ENCODE results near the gene ETV4. TPM values are rescaled to one million over a fixed set of nuclear protein-coding genes. Genes with fewer than 3 reads are reported as not detected.

The ETV4 gene
- total and polyA plus RNA-seq, 2 experiments from 2014 or later: 2.8 to 3.5 TPM

GRCh38 chr17:43483674-43484551, 62.2 kb downstream of the ETV4 start, which contains the start of gene DHX8:
TSS of gene DHX8 (plus strand) at chr17:43483975. CDS start at chr17:43484038, 63 bp downstream.
- Histone ChIP-seq H3K4me2 (ENCODE audit: unreplicated experiment) (peak within 1 kb of the TSS; percentile 84), H3K27ac (peak within 1 kb of the TSS; percentile 75), H3K79me2 (ENCODE audit: insufficient read depth) (peaks cover 48% of the 10 kb centered on the region), H3K9ac (peak within 1 kb of the TSS; percentile 88), H3K4me1 (ENCODE audit: insufficient read depth) (peaks cover 20% of the 10 kb centered on the region), H3K27me3 (replicated peaks; ENCODE audit: insufficient read depth) (no peaks in the 10 kb centered on the region), H2AFZ (peak within 1 kb of the TSS; percentile 99), H4K20me1 (ENCODE audit: insufficient read depth) (no peaks in the 10 kb centered on the region), H3F3A (ENCODE audit: insufficient read depth) (no peaks in the 10 kb centered on the region), H3K9me3 (ENCODE audit: low read depth) (no peaks in the 10 kb centered on the region), H3K36me3 (ENCODE audit: low read depth) (no peaks in the 10 kb centered on the region), H3K9me2 (ENCODE audit: insufficient read depth) (no peaks in the 10 kb centered on the region), H3K4me3 (peak within 1 kb of the TSS; percentile 91)
- in situ Hi-C loops (cut with MboI): loop anchor here (5.0 kb wide), 1 partner anchor 87 kb away; the partner anchor contains the start of gene ARL4D
- TF ChIP-seq EZH2phosphoT487 (IDR thresholded peaks at IDR 0.05; ENCODE audit: insufficient read depth, low read depth) (no peak), EZH2 (IDR thresholded peaks at IDR 0.05; ENCODE audit: insufficient read depth, poor library complexity, severe bottlenecking) (no peak)
- 1% methylated on average over 49 to 50 of the region's 51 CpGs for WGBS, 2 experiments (ENCODE audit: low coverage in 1 of 2, low lambda C conversion rate in 2 of 2, missing lambda C conversion rate in 2 of 2)
- peak; percentile 99 for DNase-seq

DNA sequence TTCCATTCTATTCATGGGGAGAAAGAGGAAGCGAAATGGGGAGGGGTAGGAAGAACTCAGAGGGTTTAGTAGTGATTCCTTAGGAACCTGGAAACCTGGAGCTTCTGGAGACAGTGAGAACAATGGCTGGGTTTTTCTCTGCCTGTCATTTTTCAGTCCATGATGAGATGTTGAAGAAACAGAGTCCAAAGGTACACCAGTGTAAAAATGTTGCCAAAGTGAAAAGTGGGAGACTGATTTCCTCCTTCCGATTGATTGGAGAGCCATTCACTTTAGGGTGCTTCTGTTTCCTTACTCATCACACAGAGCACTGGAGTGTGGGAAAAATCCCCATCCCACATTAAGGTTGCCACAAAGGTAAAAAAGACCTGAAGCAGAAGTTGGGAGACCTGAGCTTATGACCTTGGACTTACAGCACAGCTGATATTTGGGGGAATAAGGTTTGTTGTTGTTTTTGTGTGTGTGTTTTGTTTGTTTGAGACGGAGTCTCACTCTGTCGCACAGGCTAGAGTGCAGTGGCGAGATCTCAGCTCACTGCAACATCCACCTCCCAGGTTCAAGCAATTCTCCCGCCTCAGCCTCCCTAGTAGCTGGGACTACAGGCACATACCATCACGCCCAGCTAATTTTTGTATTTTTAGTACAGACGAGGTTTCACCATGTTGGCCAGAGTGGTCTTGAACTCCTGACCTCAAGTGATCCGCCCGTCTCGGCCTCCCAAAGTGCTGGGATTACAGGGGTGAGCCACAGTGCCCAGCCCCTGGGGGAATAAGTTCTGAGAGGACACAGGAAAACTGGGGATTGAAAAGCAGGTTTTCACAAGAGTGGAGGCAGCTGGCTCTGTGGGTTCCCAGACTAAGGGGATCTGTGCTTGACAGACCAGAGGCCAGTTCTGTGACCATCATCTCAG, 63.8 kb downstream of the ETV4 start:
- H3K79me2 ChIP-seq (ENCODE audit: insufficient read depth): peaks cover 33% of the 10 kb centered on the region
- no peaks in the 10 kb centered on the region for H3K9me3 ChIP-seq (ENCODE audit: low read depth)
- H3K9ac ChIP-seq: peak overlapping the region; percentile 80; the same call in 1 of the 2 replicates
- no peaks in the 10 kb centered on the region for H4K20me1 ChIP-seq (ENCODE audit: insufficient read depth)
- H3K4me1 ChIP-seq (ENCODE audit: insufficient read depth): peaks cover 31% of the 10 kb centered on the region
- peaks cover 6% of the 10 kb centered on the region; the same call in 1 of the 2 replicates for H3F3A ChIP-seq (ENCODE audit: insufficient read depth)
- no peak overlapping the region for H3K4me3 ChIP-seq
- H3K9me2 ChIP-seq (ENCODE audit: insufficient read depth): no peaks in the 10 kb centered on the region
- H3K4me2 ChIP-seq (ENCODE audit: unreplicated experiment): no peak overlapping the region
- WGBS, 2 experiments (ENCODE audit: low coverage in 1 of 2, low lambda C conversion rate in 2 of 2, missing lambda C conversion rate in 2 of 2): 85 to 89% methylated on average over 11 of the region's 11 CpGs
- TF ChIP-seq EZH2phosphoT487 (IDR thresholded peaks at IDR 0.05; ENCODE audit: insufficient read depth, low read depth) (no peak), EZH2 (IDR thresholded peaks at IDR 0.05; ENCODE audit: insufficient read depth, poor library complexity, severe bottlenecking) (no peak)
- peak overlapping the region; percentile 73; the same call in 1 of the 2 replicates for H3K27ac ChIP-seq
- H2AFZ ChIP-seq: peak overlapping the region; percentile 99
- H3K36me3 ChIP-seq (ENCODE audit: low read depth): no peaks in the 10 kb centered on the region
- H3K27me3 ChIP-seq (replicated peaks; ENCODE audit: insufficient read depth): no peaks in the 10 kb centered on the region
- DNase-seq: no peak
- in situ Hi-C loops (cut with MboI): loop anchor here (5.0 kb wide), 1 partner anchor 85 kb away; the partner anchor contains the start of gene ARL4D

GRCh38 chr17:43479948-43480347, 66.2 kb downstream of the ETV4 start:
- Histone ChIP-seq H3K4me3 (no peak overlapping the region), H3K9me3 (ENCODE audit: low read depth) (no peaks in the 10 kb centered on the region), H3K4me1 (ENCODE audit: insufficient read depth) (peaks cover 19% of the 10 kb centered on the region), H3K4me2 (ENCODE audit: unreplicated experiment) (no peak overlapping the region), H4K20me1 (ENCODE audit: insufficient read depth) (no peaks in the 10 kb centered on the region), H3K79me2 (ENCODE audit: insufficient read depth) (peaks cover 9% of the 10 kb centered on the region), H3K9me2 (ENCODE audit: insufficient read depth) (no peaks in the 10 kb centered on the region), H2AFZ (no peak overlapping the region), H3K9ac (no peak overlapping the region), H3K27ac (no peak overlapping the region), H3F3A (ENCODE audit: insufficient read depth) (peaks cover 6% of the 10 kb centered on the region; the same call in 1 of the 2 replicates), H3K36me3 (ENCODE audit: low read depth) (no peaks in the 10 kb centered on the region), H3K27me3 (replicated peaks; ENCODE audit: insufficient read depth) (no peaks in the 10 kb centered on the region)
- DNase-seq: no peak
- WGBS, 2 experiments (ENCODE audit: low coverage in 1 of 2, low lambda C conversion rate in 2 of 2, missing lambda C conversion rate in 2 of 2): 99 to 100% methylated on average over 3 of the region's 3 CpGs
- in situ Hi-C loops (cut with MboI): loop anchor here (5.0 kb wide), 1 partner anchor 83 kb away; the partner anchor contains the start of gene ARL4D
- TF ChIP-seq EZH2 (IDR thresholded peaks at IDR 0.05; ENCODE audit: insufficient read depth, poor library complexity, severe bottlenecking) (no peak), EZH2phosphoT487 (IDR thresholded peaks at IDR 0.05; ENCODE audit: insufficient read depth, low read depth) (no peak)

Other genes starting within 250 kb of the ETV4 start
- 23.0 and 27.8 TPM in 2 replicates for gene ARL4D, start 147.3 kb downstream of the ETV4 start, total RNA-seq (2014; rRNA removed; shearing (Covaris generic))
- 49.4 and 50.4 TPM in 2 replicates for gene ARL4D, start 147.3 kb downstream of the ETV4 start, polyA plus RNA-seq (2016; fragmentation: Nextera tagmentation; extraction: Ambion mirVana)
- 27.3 and 33.1 TPM in 2 replicates for gene DHX8, start 62.4 kb downstream of the ETV4 start, total RNA-seq (2014; rRNA removed; shearing (Covaris generic))
- gene DHX8, start 62.4 kb downstream of the ETV4 start, polyA plus RNA-seq (2016; fragmentation: Nextera tagmentation; extraction: Ambion mirVana): 34.4 and 39.0 TPM in 2 replicates
- gene MEOX1, start 115.6 kb upstream of the ETV4 start, total RNA-seq (2014; rRNA removed; shearing (Covaris generic)): not detected in 2 replicates
- not detected in 2 replicates for gene MEOX1, start 115.6 kb upstream of the ETV4 start, polyA plus RNA-seq (2016; fragmentation: Nextera tagmentation; extraction: Ambion mirVana)
- not detected in 2 replicates for gene SOST, start 212.5 kb upstream of the ETV4 start, total RNA-seq (2014; rRNA removed; shearing (Covaris generic))
- not detected in 2 replicates for gene SOST, start 212.5 kb upstream of the ETV4 start, polyA plus RNA-seq (2016; fragmentation: Nextera tagmentation; extraction: Ambion mirVana)
- gene DUSP3, start 232.6 kb upstream of the ETV4 start, total RNA-seq (2014; rRNA removed; shearing (Covaris generic)): 24.9 and 26.3 TPM in 2 replicates
- gene DUSP3, start 232.6 kb upstream of the ETV4 start, polyA plus RNA-seq (2016; fragmentation: Nextera tagmentation; extraction: Ambion mirVana): 23.1 and 23.9 TPM in 2 replicates
- not detected in 2 replicates for gene CFAP97D1, start 234.1 kb upstream of the ETV4 start, total RNA-seq (2014; rRNA removed; shearing (Covaris generic))
- gene CFAP97D1, start 234.1 kb upstream of the ETV4 start, polyA plus RNA-seq (2016; fragmentation: Nextera tagmentation; extraction: Ambion mirVana): not detected in 2 replicates